HTR-8/SVneo (cell line): ENCODE measurements around the gene NPAS3.

Source experiments
- DNase-seq: peaks from one replicate; pipeline ENCODE4 v3.0.0; 2011; ENCODE audit warnings: low spot score, mixed read lengths; ENCODE audit not compliant: insufficient read length
- FAIRE-seq: peaks from 2 replicates; lab custom pipeline; 2011; peaks lifted over from hg19 to GRCh38; lab: Jason Lieb, UNC

The NPAS3 gene

GRCh38 chr14:33230021-33230420 is 291.3 kb downstream of the NPAS3 start:
- FAIRE-seq, result no peak
- no peak for DNase-seq

- no peak for FAIRE-seq
- no peak for DNase-seq
Observed at GRCh38 chr14:33232031-33232430, 293.4 kb downstream of the NPAS3 start.

GRCh38 chr14:33237115-33237740 is 298.5 kb downstream of the NPAS3 start:
- DNase-seq (peak; percentile 0), FAIRE-seq (no peak)

DNA sequence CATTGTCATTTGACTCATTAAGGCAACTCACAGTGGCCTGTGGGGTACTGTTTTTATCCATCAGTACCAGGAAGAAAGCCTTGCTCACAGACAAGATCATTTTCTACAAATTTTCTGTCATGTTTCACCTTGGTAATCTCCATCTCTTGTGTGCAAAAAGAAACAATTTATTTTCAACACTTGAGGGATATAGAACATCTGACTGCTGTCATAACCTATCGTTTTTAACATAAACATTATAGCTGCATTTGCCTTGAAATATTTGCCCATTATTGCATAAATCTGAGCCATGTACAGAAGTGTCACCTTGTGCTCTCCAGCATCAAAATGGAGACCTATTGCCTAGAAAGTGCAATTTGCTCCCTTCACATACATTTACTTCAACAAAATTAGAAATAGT is 300.8 kb downstream of the NPAS3 start:
- FAIRE-seq (no peak), DNase-seq (no peak)

- FAIRE-seq (no peak), DNase-seq (no peak)
Observed at GRCh38 chr14:33240466-33240865, 301.8 kb downstream of the NPAS3 start.

DNA sequence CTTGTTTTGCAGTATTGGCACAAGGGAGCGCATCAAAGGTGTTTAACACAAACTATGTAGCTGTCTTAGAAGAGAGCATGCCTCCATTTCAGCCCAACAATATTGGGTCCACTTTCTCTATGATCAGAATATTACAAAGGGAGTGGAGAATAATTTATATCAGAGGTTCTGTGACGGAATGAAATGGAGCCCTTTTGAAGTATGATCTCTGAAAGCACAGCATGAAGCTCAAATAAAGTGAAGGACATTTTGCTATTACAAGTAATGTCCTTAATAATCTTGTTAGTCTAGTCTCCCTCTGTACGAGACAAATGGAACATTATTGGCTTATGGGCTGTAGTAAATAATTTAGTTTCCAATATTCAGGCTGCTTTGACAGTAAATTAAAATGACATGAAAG is 302.7 kb downstream of the NPAS3 start:
- no peak for DNase-seq
- no peak for FAIRE-seq

DNA sequence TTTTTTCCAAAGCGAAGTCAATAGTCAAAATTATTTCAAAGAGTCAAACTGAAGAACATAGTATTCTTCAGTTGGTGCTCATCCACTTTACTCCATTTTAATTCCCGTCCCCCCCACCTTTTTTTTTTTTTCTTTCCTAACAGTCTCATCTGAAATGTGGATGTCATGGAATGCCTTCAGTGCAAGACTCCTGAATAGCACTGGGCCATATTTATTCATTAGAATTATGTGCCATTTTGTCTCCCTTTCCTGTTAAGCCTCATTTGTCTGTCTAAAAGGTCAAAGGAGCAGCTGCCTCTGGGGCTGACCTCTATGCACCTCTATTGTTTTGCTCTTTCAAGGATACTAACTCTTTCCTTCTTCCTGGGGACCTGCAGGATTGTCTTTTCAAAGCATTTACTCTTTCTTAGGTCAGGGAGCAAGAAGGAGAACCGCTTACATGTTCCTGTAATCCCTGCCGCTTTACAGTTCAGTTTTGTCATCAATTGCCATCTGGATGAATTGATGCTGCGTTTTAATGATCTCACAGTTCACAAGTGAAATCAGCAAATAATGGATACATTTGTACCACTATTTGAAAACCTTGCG is 310.6 kb downstream of the NPAS3 start:
- DNase-seq, result no peak
- FAIRE-seq, result no peak

GRCh38 chr14:33250963-33251362 is 312.3 kb downstream of the NPAS3 start:
- FAIRE-seq (no peak), DNase-seq (no peak)

DNA sequence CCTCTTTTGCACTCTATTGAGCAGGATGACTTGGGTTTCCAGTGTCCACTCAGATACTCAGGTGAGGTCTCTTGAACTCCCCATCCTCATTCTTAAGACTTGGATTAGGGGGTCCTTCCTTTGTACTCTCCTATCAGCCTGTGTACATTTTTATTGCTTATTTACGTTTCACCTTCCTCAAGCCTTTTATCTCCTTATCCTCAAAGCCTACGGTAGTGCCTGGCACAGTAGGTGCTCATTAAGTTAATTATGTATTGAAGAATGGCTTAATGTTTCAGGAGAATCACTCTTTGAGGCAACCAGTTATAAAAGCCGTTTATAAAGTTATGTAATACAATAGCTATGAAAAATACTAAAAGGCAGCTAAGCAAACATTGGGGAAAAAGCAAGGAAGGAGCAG is 315.7 kb downstream of the NPAS3 start:
- FAIRE-seq (no peak), DNase-seq (no peak)

GRCh38 chr14:33254861-33255395 is 316.2 kb downstream of the NPAS3 start:
- no peak for FAIRE-seq
- no peak for DNase-seq

- DNase-seq, result no peak
- no peak for FAIRE-seq
Observed at GRCh38 chr14:33257796-33258195, 319.1 kb downstream of the NPAS3 start.

DNA sequence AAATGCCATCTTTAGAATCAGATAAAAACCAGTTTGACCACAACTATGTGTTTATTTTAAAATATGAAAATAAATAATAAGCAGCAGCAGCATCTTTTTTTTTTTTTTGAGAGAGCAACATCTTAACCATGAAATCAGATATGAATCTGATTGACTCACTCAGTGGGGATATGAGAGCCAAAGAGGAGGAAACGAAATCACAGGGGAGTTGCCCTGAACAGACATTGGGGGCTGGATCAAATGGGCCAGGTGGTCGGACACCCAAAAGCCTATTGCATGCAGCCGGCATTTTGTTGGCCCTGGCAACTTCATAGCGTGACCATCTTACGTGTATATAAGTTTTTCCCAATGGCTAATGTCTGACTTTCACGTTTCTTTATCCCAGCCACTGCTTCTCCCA is 321.1 kb downstream of the NPAS3 start:
- DNase-seq (no peak), FAIRE-seq (no peak)

GRCh38 chr14:33271216-33271615 is 332.5 kb downstream of the NPAS3 start:
- FAIRE-seq, result no peak
- no peak for DNase-seq

- DNase-seq (no peak), FAIRE-seq (no peak)
Observed at GRCh38 chr14:33271891-33272290, 333.2 kb downstream of the NPAS3 start.

DNA sequence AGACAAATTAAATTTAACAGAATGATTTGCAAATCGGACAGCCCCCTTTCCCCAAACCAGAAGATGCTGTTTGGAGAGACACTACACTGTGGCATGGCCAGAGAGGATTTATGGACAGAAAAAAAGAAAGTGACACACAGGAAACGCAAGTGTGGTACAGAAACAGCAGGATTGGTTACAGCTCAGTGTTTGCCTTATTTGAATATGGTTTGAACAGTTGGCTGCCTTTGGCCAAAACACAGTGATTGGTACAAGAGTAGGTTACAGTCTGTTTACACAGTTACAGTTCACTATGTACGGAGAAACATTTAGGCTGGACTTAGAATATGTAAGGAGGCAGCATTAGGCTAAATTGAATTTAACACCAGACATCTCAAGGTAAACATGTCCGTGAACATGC is 335.3 kb downstream of the NPAS3 start:
- FAIRE-seq (no peak), DNase-seq (no peak)

GRCh38 chr14:33275879-33276278 is 337.2 kb downstream of the NPAS3 start:
- FAIRE-seq, result no peak

DNA sequence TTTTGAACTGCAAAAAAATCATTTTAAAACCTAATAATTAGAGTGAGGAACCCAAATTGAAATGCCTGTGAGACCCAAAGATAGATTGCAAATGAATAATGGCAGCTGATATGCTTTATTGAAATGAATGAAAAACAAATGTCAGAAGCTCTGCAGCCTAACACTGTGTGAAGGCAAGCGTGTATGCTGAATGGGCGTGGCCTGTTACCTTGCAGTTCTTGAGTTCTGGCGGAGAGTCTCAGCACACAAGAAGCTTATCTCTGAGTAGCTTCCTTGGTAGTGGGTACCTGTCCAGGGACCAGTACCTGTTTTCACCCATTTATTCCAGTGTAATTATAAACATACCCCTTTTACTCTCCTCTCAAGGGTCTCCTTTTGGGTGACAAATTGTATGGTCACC is 341.2 kb downstream of the NPAS3 start:
- DNase-seq (no peak), FAIRE-seq (no peak)

More at GRCh38 chr14:33275879-33276278, 337.2 kb downstream of the NPAS3 start:
- DNase-seq, result no peak

DNA sequence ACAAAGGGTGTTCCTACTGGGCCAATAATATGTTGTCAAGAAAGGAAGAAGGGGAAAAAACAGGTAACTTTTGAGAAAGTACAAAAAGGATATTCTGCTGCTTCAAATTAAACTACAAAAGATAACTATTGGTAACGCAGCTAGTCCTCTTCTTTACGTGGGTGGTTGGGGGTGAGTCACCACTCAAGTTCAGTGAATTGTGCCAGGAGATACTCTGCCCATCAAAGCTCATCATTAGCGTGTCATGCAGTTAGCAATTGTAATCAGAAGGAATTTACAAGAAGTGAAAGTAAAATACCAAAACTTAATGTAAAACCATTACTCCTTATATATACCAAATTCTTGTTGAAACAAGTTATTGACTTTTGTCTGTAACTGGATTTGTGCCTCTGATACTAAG is 342.0 kb downstream of the NPAS3 start:
- FAIRE-seq (no peak), DNase-seq (peak; percentile 4)

- no peak for DNase-seq
Observed at GRCh38 chr14:33282331-33283230, 343.9 kb downstream of the NPAS3 start.

DNA sequence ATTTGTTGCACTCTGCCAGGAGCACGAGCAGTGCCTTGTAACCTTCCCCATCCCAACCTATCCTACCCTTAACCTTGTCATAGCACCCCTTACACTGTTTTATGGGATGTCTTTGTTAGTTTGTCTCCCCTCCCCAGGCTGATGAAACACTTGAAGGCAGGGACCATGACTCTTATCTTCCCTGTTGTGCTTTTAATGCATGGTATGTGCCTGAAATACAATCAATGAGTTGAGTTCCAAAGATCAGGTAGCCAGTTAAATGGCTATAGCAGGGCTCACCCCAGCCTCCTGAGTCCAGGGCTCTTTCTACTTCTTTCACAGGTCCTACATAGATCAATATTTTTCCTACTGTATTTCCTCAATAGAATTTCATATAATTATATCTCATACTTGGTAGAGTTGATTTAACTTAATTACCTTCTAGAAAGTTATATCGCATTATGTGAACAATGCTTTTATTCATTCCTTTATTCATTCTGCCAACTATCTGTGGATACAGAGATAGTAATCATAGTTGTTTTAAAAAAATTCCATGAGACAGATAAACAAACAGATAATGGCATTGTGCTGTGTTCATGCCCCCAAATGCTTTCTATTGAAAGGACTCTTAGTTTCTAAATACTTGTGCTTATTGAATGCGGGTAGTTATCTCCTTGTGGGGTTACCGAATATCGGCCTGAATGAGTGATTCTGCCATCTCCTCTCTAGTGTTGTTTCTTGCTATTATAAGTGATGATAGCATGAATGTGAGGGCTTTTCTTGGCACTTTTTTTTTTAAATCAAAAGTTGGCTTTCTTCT is 347.4 kb downstream of the NPAS3 start:
- FAIRE-seq (no peak), DNase-seq (no peak)

More at GRCh38 chr14:33282331-33283230, 343.9 kb downstream of the NPAS3 start:
- no peak for FAIRE-seq
